H1 (cell line): ENCODE measurements around the gene YIPF5. TPM values are rescaled to one million over a fixed set of nuclear protein-coding genes. Genes with fewer than 3 reads are reported as not detected.

Experiments used
- CHD2 ChIP-seq: IDR thresholded peaks from 2 replicates; pipeline ENCODE4 v1.6.1; 2012; ENCODE audit warnings: low read length, improper control_type of control experiment
- KDM4A ChIP-seq: IDR thresholded peaks from one replicate; pipeline ENCODE4 v1.7.1; 2012; ENCODE audit warnings: low read depth, mild to moderate bottlenecking, moderate library complexity, low read length, inconsistent platforms; ENCODE audit not compliant: severe bottlenecking
- TAF1 ChIP-seq: IDR thresholded peaks from 2 replicates; pipeline ENCODE4 v1.6.1; 2011; ENCODE audit warnings: mild to moderate bottlenecking, low read depth, low read length
- polyA plus RNA-seq, 7 experiments: library from polyadenylated mRNA; depleted of rRNA in 3 of 7; stranded (reverse) in 5 of 7; unstranded in 2 of 7; fragments of >200 nt in 5 of 7; fragments of 200-250 nt in 2 of 7; gene quantifications; 1 replicate in 5 of 7; 2 replicates in 1 of 7; 4 replicates in 1 of 7; pipeline versions ENCODE4 v1.2.1 to v1.2.3, GENCODE V29; 2011 to 2013; ENCODE audit warnings: missing spikeins in 2 of 7, mixed read lengths in 2 of 7
- total RNA-seq: library from RNA; stranded (reverse); fragmentation: NEBNext Ultra II Directional; extraction: Animal tissue kit (Norgen Biotek cat#: 25700); gene quantifications from 2 replicates; pipeline ENCODE4 v1.2.1, GENCODE V29; 2021

YIPF5 gene
- total and polyA plus RNA-seq, 2 of the 8 experiments (the other 6 are each of a cell fraction or from before 2014, with no cell fraction given): 27.6 to 33.6 TPM

DNA sequence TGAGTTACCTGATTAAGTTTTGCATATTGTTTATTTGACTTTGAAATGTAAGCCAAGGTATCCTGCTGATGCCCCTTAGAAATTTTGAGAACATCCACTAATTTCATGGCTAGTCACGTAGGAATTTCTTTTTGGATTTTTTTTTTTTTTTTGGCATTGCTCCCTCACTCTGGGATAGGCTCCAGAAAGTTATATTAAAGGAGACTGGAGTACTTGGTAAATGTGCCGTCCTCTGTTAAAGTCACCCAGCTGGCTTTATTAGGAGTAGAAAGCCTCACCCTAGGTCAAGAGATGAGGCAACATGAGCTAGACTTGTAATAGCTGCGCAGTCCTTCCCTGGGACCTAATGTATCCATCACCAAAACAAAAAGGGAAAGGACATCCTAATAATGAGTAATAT lies 3.3 kb upstream of the YIPF5 start (continued):
- TF ChIP-seq KDM4A (no peak), TAF1 (no peak), CHD2 (no peak)
- TF ChIP-seq, all 59 proteins: peak for 0
